ENCODE results near the gene OR2S2.
"Not testable (repeated sequence)": the region's sequence is repeated elsewhere in the genome, so short reads cannot be mapped to it uniquely, and the experiment has no call there.

Gene OR2S2

DNA sequence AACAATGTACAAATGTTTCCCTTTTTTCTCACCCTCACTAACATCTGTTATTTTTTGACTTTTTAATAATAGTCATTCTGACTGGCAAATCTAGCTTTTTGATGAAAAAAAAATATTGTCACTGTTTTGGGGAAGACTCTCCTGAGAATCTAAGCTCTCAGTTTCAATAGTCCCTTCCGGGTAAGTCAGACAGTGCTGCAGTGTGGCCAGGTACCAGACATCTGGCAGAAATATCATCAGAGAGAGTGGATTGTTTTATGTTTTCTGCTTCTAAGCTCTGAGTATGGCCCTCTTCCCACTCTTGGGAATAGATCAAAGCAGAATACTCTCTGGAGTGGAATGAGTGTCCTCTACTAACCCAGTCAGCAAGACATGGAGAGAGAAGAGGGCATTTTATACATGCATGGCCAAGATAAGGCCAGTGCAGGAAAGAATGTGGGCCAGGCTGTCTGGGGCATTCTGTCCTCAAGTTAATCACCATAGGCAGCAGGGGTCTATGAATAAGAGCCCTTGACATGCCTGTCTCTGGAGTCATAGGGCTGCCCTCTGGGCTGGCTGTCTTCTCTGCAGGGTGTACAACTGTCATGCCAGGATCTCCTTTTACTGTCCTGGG is 38.5 kb upstream of the OR2S2 start:
- ChIA-PET CTCF (no interaction called here), POLR2A (interaction anchor here (0.6 kb wide), 1 partner anchor 1709 kb away, joined by 4 read pairs; no protein-coding TSS in a partner anchor)
- no peak for DNase-seq (ENCODE audit: extremely low spot score)
- no peak for TF ChIP-seq FOXK2 (IDR thresholded peaks at IDR 0.05)
- TF ChIP-seq HDGF (IDR thresholded peaks at IDR 0.05; ENCODE audit: borderline replicate concordance) = no peak
- TF ChIP-seq FOXA1 (IDR thresholded peaks at IDR 0.05) = no peak
- no peak for TF ChIP-seq SUZ12 (IDR thresholded peaks at IDR 0.05)
- TF ChIP-seq ZNF384 (IDR thresholded peaks at IDR 0.05) = no peak
- TF ChIP-seq ELF4 (IDR thresholded peaks at IDR 0.05) = no peak
- TF ChIP-seq BHLHE40 (IDR thresholded peaks at IDR 0.05; ENCODE audit: borderline replicate concordance) = no peak
- no peak for TF ChIP-seq SP1 (IDR thresholded peaks at IDR 0.05)
- TF ChIP-seq L3MBTL2 (conservative IDR thresholded peaks at IDR 0.05) = no peak
- no peak for TF ChIP-seq TARDBP (IDR thresholded peaks at IDR 0.05)
- TF ChIP-seq, protein P1, sequence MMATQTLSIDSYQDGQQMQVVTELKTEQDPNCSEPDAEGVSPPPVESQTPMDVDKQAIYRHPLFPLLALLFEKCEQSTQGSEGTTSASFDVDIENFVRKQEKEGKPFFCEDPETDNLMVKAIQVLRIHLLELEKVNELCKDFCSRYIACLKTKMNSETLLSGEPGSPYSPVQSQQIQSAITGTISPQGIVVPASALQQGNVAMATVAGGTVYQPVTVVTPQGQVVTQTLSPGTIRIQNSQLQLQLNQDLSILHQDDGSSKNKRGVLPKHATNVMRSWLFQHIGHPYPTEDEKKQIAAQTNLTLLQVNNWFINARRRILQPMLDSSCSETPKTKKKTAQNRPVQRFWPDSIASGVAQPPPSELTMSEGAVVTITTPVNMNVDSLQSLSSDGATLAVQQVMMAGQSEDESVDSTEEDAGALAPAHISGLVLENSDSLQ (IDR thresholded peaks at IDR 0.05) = no peak
- TF ChIP-seq CTBP1 (IDR thresholded peaks at IDR 0.05; ENCODE audit: borderline replicate concordance) = no peak
- no peak for TF ChIP-seq NFRKB (IDR thresholded peaks at IDR 0.05)
- no peak for TF ChIP-seq ARNT (IDR thresholded peaks at IDR 0.05)
- TF ChIP-seq LEF1 (IDR thresholded peaks at IDR 0.05; ENCODE audit: borderline replicate concordance) = no peak
- no peak for TF ChIP-seq FOXM1 (IDR thresholded peaks at IDR 0.05; ENCODE audit: borderline replicate concordance)

DNA sequence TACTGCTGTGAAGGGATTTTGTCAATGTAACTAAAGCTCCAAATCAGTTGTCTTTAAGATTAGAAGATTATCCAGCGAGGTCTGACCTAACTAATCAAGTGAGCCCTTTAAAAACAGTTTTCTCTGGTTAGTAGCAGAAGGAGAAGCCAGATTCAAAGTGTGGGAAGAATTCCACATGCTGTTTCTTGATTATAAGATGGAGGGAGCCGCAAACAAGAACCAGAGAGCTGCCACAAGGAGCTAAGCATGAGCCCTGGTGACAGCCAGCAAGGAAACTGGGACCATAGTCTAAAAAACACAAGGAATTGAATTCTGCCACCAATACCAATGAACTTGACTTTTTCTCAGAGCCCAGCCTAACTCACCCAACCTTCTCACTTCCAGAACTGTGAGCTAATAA is 37.0 kb upstream of the OR2S2 start:
- no peak for TF ChIP-seq ELF4 (IDR thresholded peaks at IDR 0.05)
- no peak for TF ChIP-seq FOXA1 (IDR thresholded peaks at IDR 0.05)
- TF ChIP-seq ARNT (IDR thresholded peaks at IDR 0.05) = no peak
- TF ChIP-seq TARDBP (IDR thresholded peaks at IDR 0.05) = no peak
- TF ChIP-seq CTBP1 (IDR thresholded peaks at IDR 0.05; ENCODE audit: borderline replicate concordance) = no peak
- TF ChIP-seq LEF1 (IDR thresholded peaks at IDR 0.05; ENCODE audit: borderline replicate concordance) = no peak
- TF ChIP-seq HDGF (IDR thresholded peaks at IDR 0.05; ENCODE audit: borderline replicate concordance) = no peak
- no peak for TF ChIP-seq SP1 (IDR thresholded peaks at IDR 0.05)
- no peak for TF ChIP-seq ZNF384 (IDR thresholded peaks at IDR 0.05)
- no peak for TF ChIP-seq SUZ12 (IDR thresholded peaks at IDR 0.05)
- no peak for TF ChIP-seq FOXM1 (IDR thresholded peaks at IDR 0.05; ENCODE audit: borderline replicate concordance)
- no peak for DNase-seq (ENCODE audit: extremely low spot score)
- CTCF ChIA-PET = interaction anchor here (0.6 kb wide), 1 partner anchor 442 kb away, joined by 7 read pairs; no protein-coding TSS in a partner anchor
- POLR2A ChIA-PET = no interaction called here

DNA sequence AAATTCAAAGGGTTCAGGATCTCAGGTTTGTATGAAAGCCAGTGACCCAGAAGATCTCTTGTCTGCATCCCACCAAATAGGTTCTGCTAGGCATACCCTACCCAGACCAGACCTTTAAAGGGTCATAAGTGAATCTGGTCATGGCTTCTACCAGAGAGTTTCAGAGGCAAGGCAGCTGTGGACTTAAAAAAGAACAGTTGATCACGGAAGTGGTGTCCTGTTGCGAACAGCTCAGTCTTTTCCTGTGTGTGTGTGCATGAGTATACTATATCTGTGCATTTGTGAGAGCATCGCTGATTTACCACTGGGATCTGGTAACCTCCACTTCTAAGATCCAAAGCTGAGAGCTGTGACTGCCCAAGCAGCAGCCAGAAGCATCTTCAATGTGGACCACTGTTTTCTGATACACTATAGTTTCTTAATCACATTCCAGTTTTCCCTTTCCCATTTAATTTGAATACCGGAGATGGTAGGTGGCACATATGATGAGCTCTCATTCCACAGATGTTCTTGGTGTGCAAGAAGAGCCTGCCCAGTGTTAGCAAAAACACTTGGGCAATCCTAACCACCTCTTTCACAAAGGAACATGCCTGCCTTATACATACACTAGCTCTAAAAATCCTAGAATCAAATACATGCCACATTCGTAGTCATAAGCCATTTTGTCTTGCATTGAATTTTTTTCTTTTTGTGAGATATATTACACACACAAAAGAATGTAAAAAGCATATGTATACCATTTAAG is 36.2 kb upstream of the OR2S2 start:
- CTCF ChIA-PET = interaction anchor here (0.6 kb wide), 1 partner anchor 443 kb away, joined by 7 read pairs; no protein-coding TSS in a partner anchor
- no peak for DNase-seq (ENCODE audit: extremely low spot score)
- POLR2A ChIA-PET = no interaction called here
- TF ChIP-seq TARDBP (IDR thresholded peaks at IDR 0.05) = no peak
- TF ChIP-seq NFRKB (IDR thresholded peaks at IDR 0.05) = no peak
- no peak for TF ChIP-seq HDGF (IDR thresholded peaks at IDR 0.05; ENCODE audit: borderline replicate concordance)
- no peak for TF ChIP-seq BHLHE40 (IDR thresholded peaks at IDR 0.05; ENCODE audit: borderline replicate concordance)
- no peak for TF ChIP-seq SP1 (IDR thresholded peaks at IDR 0.05)
- no peak for TF ChIP-seq SUZ12 (IDR thresholded peaks at IDR 0.05)
- TF ChIP-seq ZNF384 (IDR thresholded peaks at IDR 0.05) = no peak
- no peak for TF ChIP-seq LEF1 (IDR thresholded peaks at IDR 0.05; ENCODE audit: borderline replicate concordance)
- no peak for TF ChIP-seq FOXA1 (IDR thresholded peaks at IDR 0.05)
- TF ChIP-seq, protein P1 (IDR thresholded peaks at IDR 0.05) = no peak
- TF ChIP-seq ARNT (IDR thresholded peaks at IDR 0.05) = no peak
- no peak for TF ChIP-seq CTBP1 (IDR thresholded peaks at IDR 0.05; ENCODE audit: borderline replicate concordance)

DNA sequence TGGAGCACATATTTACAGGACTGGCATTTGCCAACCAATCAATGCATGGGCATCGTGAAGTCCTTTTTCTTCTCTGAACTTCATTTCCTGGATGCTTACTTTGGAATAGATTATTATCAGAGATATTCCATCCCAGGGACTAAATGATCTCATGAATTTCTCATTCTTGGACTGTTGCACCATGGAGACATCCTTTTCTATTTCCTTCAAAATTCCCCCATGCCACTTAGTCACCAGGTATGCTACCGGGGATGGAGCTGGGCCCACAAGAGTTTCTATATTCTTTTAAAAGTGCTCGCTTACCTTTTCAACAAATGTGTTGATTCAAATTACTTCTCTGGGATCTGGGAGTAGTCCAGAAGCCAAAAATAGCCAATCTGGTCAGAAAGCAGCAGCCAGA is 35.2 kb upstream of the OR2S2 start:
- POLR2A ChIA-PET; DNase-seq (ENCODE audit: extremely low spot score); CTCF ChIA-PET: not testable (repeated sequence)

DNA sequence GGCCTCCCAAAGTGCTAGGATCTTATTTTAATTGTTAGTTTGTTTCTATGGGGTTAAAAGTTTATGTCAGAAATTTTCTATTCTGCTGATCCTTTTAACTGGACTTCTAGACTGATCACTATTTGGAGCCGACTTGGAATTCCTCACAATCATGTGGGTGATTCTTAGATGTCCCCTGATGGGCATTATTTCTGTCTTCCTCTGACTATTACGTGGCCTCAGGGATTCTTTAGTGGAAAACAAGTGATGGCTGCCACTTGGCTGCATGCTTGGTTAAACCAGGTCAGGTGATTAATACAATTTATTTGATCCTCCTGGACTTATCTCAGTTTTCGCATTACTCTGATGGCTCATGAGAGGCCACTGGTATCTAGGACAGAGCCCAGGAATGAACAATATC is 32.2 kb upstream of the OR2S2 start:
- ChIA-PET CTCF (no interaction called here), POLR2A (no interaction called here)
- no peak for TF ChIP-seq BHLHE40 (IDR thresholded peaks at IDR 0.05; ENCODE audit: borderline replicate concordance)
- no peak for TF ChIP-seq CTBP1 (IDR thresholded peaks at IDR 0.05; ENCODE audit: borderline replicate concordance)
- TF ChIP-seq NFRKB (IDR thresholded peaks at IDR 0.05) = no peak
- TF ChIP-seq FOXA1 (IDR thresholded peaks at IDR 0.05) = no peak
- no peak for DNase-seq (ENCODE audit: extremely low spot score)

DNA sequence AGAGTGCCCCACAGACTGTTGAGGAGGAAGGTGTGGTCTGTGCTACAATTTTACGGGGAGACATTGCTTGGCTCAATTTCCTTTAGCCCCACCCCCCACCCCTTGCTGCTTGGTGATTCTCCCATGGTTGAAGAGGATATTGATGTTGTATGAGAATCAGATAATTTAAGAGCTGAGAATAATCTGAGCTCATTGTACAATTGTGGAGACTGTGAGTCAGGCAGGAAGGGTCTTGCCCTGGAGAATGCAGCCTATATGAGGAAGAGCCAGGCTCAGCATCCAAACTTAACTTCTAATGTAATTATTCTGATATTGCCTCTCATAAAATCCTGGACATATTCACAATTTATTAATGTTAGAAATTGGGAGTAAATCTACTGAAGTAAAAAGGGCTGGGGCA is 26.1 kb upstream of the OR2S2 start:
- TF ChIP-seq SP1 (IDR thresholded peaks at IDR 0.05) (no peak), ELF4 (IDR thresholded peaks at IDR 0.05) (no peak)
- ChIA-PET CTCF (interaction anchor here (0.6 kb wide), 1 partner anchor 81 kb away, joined by 3 read pairs; no protein-coding TSS in a partner anchor), POLR2A (no interaction called here)
- no peak for DNase-seq (ENCODE audit: extremely low spot score)

DNA sequence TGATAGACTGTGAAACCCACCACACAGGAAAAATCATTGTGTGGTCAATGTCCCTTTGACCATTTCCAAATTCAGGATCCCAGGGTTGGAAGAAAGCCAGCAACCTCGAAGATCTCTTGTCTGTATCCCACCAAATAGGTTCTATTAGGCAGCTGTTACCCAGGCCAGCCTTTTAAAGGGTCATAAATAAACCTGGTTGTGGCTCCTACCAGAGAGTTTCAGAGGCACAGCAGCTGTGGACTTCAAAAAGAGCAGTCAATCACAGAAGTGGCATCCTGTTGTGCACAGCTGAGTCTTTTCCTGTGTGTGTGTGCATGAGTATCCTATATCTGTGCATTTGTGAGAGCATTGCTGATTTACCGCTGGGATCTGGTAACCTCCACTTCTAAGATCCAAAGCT is 23.7 kb upstream of the OR2S2 start:
- POLR2A ChIA-PET = no interaction called here
- CTCF ChIA-PET = no interaction called here
- DNase-seq (ENCODE audit: extremely low spot score) = no peak
- TF ChIP-seq SUZ12 (IDR thresholded peaks at IDR 0.05) (no peak), ELF4 (IDR thresholded peaks at IDR 0.05) (no peak), ZNF384 (IDR thresholded peaks at IDR 0.05) (no peak), L3MBTL2 (conservative IDR thresholded peaks at IDR 0.05) (no peak), ARNT (IDR thresholded peaks at IDR 0.05) (no peak), CTBP1 (IDR thresholded peaks at IDR 0.05; ENCODE audit: borderline replicate concordance) (no peak), HDGF (IDR thresholded peaks at IDR 0.05; ENCODE audit: borderline replicate concordance) (no peak), TARDBP (IDR thresholded peaks at IDR 0.05) (no peak), LEF1 (IDR thresholded peaks at IDR 0.05; ENCODE audit: borderline replicate concordance) (no peak), FOXA1 (IDR thresholded peaks at IDR 0.05) (no peak), FOXM1 (IDR thresholded peaks at IDR 0.05; ENCODE audit: borderline replicate concordance) (no peak)
- TF ChIP-seq, protein P1 (IDR thresholded peaks at IDR 0.05) = no peak

Data from HEK293T (cell line).